ENCODE measurements around the gene MAGI1. TPM values are rescaled to one million over a fixed set of nuclear protein-coding genes. Genes with fewer than 3 reads are reported as not detected.

The MAGI1 gene
- total and polyA plus RNA-seq, 2 donors (not counting 1 experiment from before 2014, with no cell fraction given), result 0.10 to 0.22 TPM

GRCh38 chr3:65377637-65378036, 661.1 kb downstream of the MAGI1 start:
- H2AFZ ChIP-seq (ENCODE audit: insufficient read depth, low read depth, low read length, poor library complexity, severe bottlenecking), result no peak overlapping the region
- ATAC-seq (ENCODE audit: low read depth) (no peak), DNase-seq (no peak)
- H3K4me2 ChIP-seq (replicated peaks; ENCODE audit: low read depth, low read length, poor library complexity, severe bottlenecking), result no peak overlapping the region
- intact Hi-C loops (cut with micrococcal nuclease), result no loop called here
- H3K79me2 ChIP-seq (ENCODE audit: control insufficient read depth, insufficient read depth, low read length), result no peaks in the 10 kb centered on the region
- no peaks in the 10 kb centered on the region for H3K27me3 ChIP-seq (replicated peaks in 1 of 4; ENCODE audit: control extremely low read depth in 1 of 4, control insufficient read depth in 3 of 4, insufficient read depth in 4 of 4, low read length in 3 of 4)
- Mint-ChIP-seq H3K4me1 (no peaks in the 10 kb centered on the region), H3K27ac (no peak overlapping the region), H3K4me3 (no peak overlapping the region), H3K9me3 (ENCODE audit: insufficient read depth) (peaks cover 4% of the 10 kb centered on the region), H3K27me3 (no peaks in the 10 kb centered on the region)
- 92% methylated on average over 2 of the region's 2 CpGs for WGBS (ENCODE audit: insufficient coverage)
- H3K9me3 ChIP-seq (ENCODE audit: control extremely low read depth in 1 of 3, control insufficient read depth in 2 of 3, insufficient read depth in 1 of 3, low read length in 2 of 3), result peaks cover 0 to 5% (median 0%) of the 10 kb centered on the region in 3 donors
- H3K36me3 ChIP-seq (replicated peaks in 1 of 2; ENCODE audit: control extremely low read depth in 1 of 2, control insufficient read depth in 1 of 2, extremely low read depth in 1 of 2, insufficient read depth in 2 of 2, low read length in 1 of 2), result no peaks in the 10 kb centered on the region
- H4K20me1 ChIP-seq (ENCODE audit: control insufficient read depth, insufficient read depth, low read length, poor library complexity, severe bottlenecking), result no peaks in the 10 kb centered on the region
- H3K4me3 ChIP-seq (ENCODE audit: control extremely low read depth in 1 of 5, extremely low read depth in 1 of 5, insufficient read depth in 1 of 5, low read depth in 2 of 5, low read length in 4 of 5), result no peak overlapping the region
- no peak overlapping the region for H3K9ac ChIP-seq (ENCODE audit: low read length)
- H3K27ac ChIP-seq (ENCODE audit: low read length in 2 of 2), result no peak overlapping the region
- CTCF ChIA-PET, result no interaction called here
- no peaks in the 10 kb centered on the region for H3K4me1 ChIP-seq (ENCODE audit: control insufficient read depth in 2 of 2, insufficient read depth in 2 of 2, low read length in 2 of 2)
- POLR2A ChIA-PET, result no interaction called here
- no peak for TF ChIP-seq EZH2 (IDR thresholded peaks at IDR 0.05; ENCODE audit: borderline replicate concordance, insufficient read depth, low read depth, low read length, poor library complexity, severe bottlenecking)
- TF ChIP-seq, protein P1, sequence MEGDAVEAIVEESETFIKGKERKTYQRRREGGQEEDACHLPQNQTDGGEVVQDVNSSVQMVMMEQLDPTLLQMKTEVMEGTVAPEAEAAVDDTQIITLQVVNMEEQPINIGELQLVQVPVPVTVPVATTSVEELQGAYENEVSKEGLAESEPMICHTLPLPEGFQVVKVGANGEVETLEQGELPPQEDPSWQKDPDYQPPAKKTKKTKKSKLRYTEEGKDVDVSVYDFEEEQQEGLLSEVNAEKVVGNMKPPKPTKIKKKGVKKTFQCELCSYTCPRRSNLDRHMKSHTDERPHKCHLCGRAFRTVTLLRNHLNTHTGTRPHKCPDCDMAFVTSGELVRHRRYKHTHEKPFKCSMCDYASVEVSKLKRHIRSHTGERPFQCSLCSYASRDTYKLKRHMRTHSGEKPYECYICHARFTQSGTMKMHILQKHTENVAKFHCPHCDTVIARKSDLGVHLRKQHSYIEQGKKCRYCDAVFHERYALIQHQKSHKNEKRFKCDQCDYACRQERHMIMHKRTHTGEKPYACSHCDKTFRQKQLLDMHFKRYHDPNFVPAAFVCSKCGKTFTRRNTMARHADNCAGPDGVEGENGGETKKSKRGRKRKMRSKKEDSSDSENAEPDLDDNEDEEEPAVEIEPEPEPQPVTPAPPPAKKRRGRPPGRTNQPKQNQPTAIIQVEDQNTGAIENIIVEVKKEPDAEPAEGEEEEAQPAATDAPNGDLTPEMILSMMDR (IDR thresholded peaks at IDR 0.05), result no peak

DNA sequence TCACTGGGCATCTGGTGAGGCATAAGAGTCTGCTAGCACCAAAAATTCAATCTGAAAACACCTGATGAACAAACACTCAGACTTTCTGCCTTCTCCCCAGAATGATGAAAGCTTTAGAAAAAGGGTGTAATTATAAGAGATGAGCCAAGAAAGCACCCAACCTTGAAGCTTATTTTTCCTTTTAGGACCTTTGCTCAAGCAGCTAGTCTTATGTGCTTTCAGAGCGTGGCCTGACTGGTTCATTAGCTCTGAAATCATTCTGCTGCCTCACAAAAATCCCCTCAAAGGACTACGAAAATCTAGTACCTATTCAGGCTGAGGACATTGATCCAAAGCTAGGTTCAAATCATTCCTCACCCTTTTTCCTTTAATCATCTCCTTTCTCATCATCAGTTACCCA, 662.3 kb downstream of the MAGI1 start:
- no peaks in the 10 kb centered on the region for H3K4me1 ChIP-seq (ENCODE audit: control insufficient read depth in 2 of 2, insufficient read depth in 2 of 2, low read length in 2 of 2)
- TF ChIP-seq, protein P1 (IDR thresholded peaks at IDR 0.05), result no peak
- TF ChIP-seq EZH2 (IDR thresholded peaks at IDR 0.05; ENCODE audit: borderline replicate concordance, insufficient read depth, low read depth, low read length, poor library complexity, severe bottlenecking), result no peak
- DNase-seq (no peak), ATAC-seq (ENCODE audit: low read depth) (no peak)
- H3K4me3 ChIP-seq (ENCODE audit: control extremely low read depth in 1 of 5, extremely low read depth in 1 of 5, insufficient read depth in 1 of 5, low read depth in 2 of 5, low read length in 4 of 5), result no peak overlapping the region
- intact Hi-C loops (cut with micrococcal nuclease), result no loop called here
- Mint-ChIP-seq H3K9me3 (ENCODE audit: insufficient read depth) (peaks cover 8% of the 10 kb centered on the region), H3K4me3 (no peak overlapping the region), H3K27ac (no peak overlapping the region), H3K4me1 (no peaks in the 10 kb centered on the region), H3K27me3 (no peaks in the 10 kb centered on the region)
- no peak overlapping the region for H3K9ac ChIP-seq (ENCODE audit: low read length)
- H3K36me3 ChIP-seq (replicated peaks in 1 of 2; ENCODE audit: control extremely low read depth in 1 of 2, control insufficient read depth in 1 of 2, extremely low read depth in 1 of 2, insufficient read depth in 2 of 2, low read length in 1 of 2), result no peaks in the 10 kb centered on the region
- POLR2A ChIA-PET, result no interaction called here
- H3K9me3 ChIP-seq (ENCODE audit: control extremely low read depth in 1 of 3, control insufficient read depth in 2 of 3, insufficient read depth in 1 of 3, low read length in 2 of 3), result peaks cover 0 to 5% (median 0%) of the 10 kb centered on the region in 3 donors
- 58% methylated on average over 2 of the region's 2 CpGs for whole genome bisulfite sequencing (ENCODE audit: insufficient coverage)
- H3K27ac ChIP-seq (ENCODE audit: low read length in 2 of 2), result no peak overlapping the region
- CTCF ChIA-PET, result no interaction called here
- H3K79me2 ChIP-seq (ENCODE audit: control insufficient read depth, insufficient read depth, low read length), result no peaks in the 10 kb centered on the region
- H4K20me1 ChIP-seq (ENCODE audit: control insufficient read depth, insufficient read depth, low read length, poor library complexity, severe bottlenecking), result no peaks in the 10 kb centered on the region
- no peaks in the 10 kb centered on the region for H3K27me3 ChIP-seq (replicated peaks in 1 of 4; ENCODE audit: control extremely low read depth in 1 of 4, control insufficient read depth in 3 of 4, insufficient read depth in 4 of 4, low read length in 3 of 4)
- H2AFZ ChIP-seq (ENCODE audit: insufficient read depth, low read depth, low read length, poor library complexity, severe bottlenecking), result no peak overlapping the region
- H3K4me2 ChIP-seq (replicated peaks; ENCODE audit: low read depth, low read length, poor library complexity, severe bottlenecking), result no peak overlapping the region
